Nephron (organoid): ENCODE results near the gene FOXJ1.

Experiments used
- H3K27ac Mint-ChIP-seq, 3 experiments: 2 replicates each; pipeline ENCODE4 v1.8.0; 2020; ENCODE audit warnings: mixed read lengths in 3 of 3, mild to moderate bottlenecking in 2 of 3, moderate library complexity in 1 of 3
- H3K27me3 Mint-ChIP-seq: 2 replicates; pipeline ENCODE4 v1.8.0; 2021; ENCODE audit warnings: low read depth, mild to moderate bottlenecking, moderate library complexity, mixed read lengths
- H3K36me3 Mint-ChIP-seq: 2 replicates; pipeline ENCODE4 v1.8.0; 2020; ENCODE audit warnings: low read depth, mixed read lengths
- H3K4me1 Mint-ChIP-seq: 2 replicates; pipeline ENCODE4 v1.8.0; 2020; ENCODE audit warnings: mixed read lengths
- H3K4me3 Mint-ChIP-seq, 3 experiments: 2 replicates each; pipeline ENCODE4 v1.8.0; 2020; ENCODE audit warnings: mild to moderate bottlenecking in 3 of 3, mixed read lengths in 3 of 3, moderate library complexity in 2 of 3
- H3K9me3 Mint-ChIP-seq: 2 replicates; pipeline ENCODE4 v1.8.0; 2020; ENCODE audit warnings: mixed read lengths
- CTCF ChIP-seq, 3 experiments: fragments of 200-600 bp; sonication (generic); IDR thresholded peaks; one replicate each; pipeline ENCODE4 v1.5.0; 2021; ENCODE audit warnings: antibody characterized with exemption in 3 of 3; ENCODE audit not compliant: unreplicated experiment in 3 of 3

Gene FOXJ1

GRCh38 chr17:76152591-76152990 is 11.5 kb upstream of the FOXJ1 start:
- no peak for TF ChIP-seq CTCF (IDR thresholded peaks at IDR 0.05; ENCODE audit: unreplicated experiment in 3 of 3)
- peaks cover 10% of the 10 kb centered on the region for H3K36me3 Mint-ChIP-seq
- H3K27me3 Mint-ChIP-seq, result no peaks in the 10 kb centered on the region
- peaks cover 17% of the 10 kb centered on the region for H3K4me1 Mint-ChIP-seq
- no peaks in the 10 kb centered on the region for H3K9me3 Mint-ChIP-seq
- no peak overlapping the region for H3K27ac Mint-ChIP-seq
- no peak overlapping the region for H3K4me3 Mint-ChIP-seq

GRCh38 chr17:76151896-76152454 is 10.9 kb upstream of the FOXJ1 start:
- TF ChIP-seq CTCF (IDR thresholded peaks at IDR 0.05; ENCODE audit: unreplicated experiment in 3 of 3), result no peak
- H3K4me3 Mint-ChIP-seq, result no peak overlapping the region
- H3K4me1 Mint-ChIP-seq, result peaks cover 17% of the 10 kb centered on the region
- no peaks in the 10 kb centered on the region for H3K27me3 Mint-ChIP-seq
- no peaks in the 10 kb centered on the region for H3K9me3 Mint-ChIP-seq
- peaks cover 6% of the 10 kb centered on the region for H3K36me3 Mint-ChIP-seq
- H3K27ac Mint-ChIP-seq, result no peak overlapping the region

- Mint-ChIP-seq H3K36me3 (peaks cover 6% of the 10 kb centered on the region), H3K4me1 (peaks cover 17% of the 10 kb centered on the region), H3K4me3 (no peak overlapping the region), H3K9me3 (no peaks in the 10 kb centered on the region), H3K27me3 (no peaks in the 10 kb centered on the region), H3K27ac (no peak overlapping the region)
- TF ChIP-seq CTCF (IDR thresholded peaks at IDR 0.05; ENCODE audit: unreplicated experiment in 3 of 3), result no peak
Observed at GRCh38 chr17:76150712-76151622, 9.9 kb upstream of the FOXJ1 start.

GRCh38 chr17:76149214-76149613 is 8.2 kb upstream of the FOXJ1 start:
- Mint-ChIP-seq H3K27me3 (peaks cover 7% of the 10 kb centered on the region), H3K4me3 (no peak overlapping the region), H3K27ac (no peak overlapping the region), H3K4me1 (peaks cover 17% of the 10 kb centered on the region), H3K36me3 (peaks cover 6% of the 10 kb centered on the region), H3K9me3 (no peaks in the 10 kb centered on the region)
- TF ChIP-seq CTCF (IDR thresholded peaks at IDR 0.05; ENCODE audit: unreplicated experiment in 3 of 3), result no peak

- H3K4me1 Mint-ChIP-seq, result peaks cover 13% of the 10 kb centered on the region
- no peaks in the 10 kb centered on the region for H3K9me3 Mint-ChIP-seq
- H3K36me3 Mint-ChIP-seq, result no peaks in the 10 kb centered on the region
- TF ChIP-seq CTCF (IDR thresholded peaks at IDR 0.05; ENCODE audit: unreplicated experiment in 3 of 3), result no peak
- no peak overlapping the region for H3K4me3 Mint-ChIP-seq
- peaks cover 17% of the 10 kb centered on the region for H3K27me3 Mint-ChIP-seq
- H3K27ac Mint-ChIP-seq, result no peak overlapping the region
Observed at GRCh38 chr17:76148015-76148326, 6.9 kb upstream of the FOXJ1 start.
